ENCODE results near the gene ZNFX1. TPM values are rescaled to one million over a fixed set of nuclear protein-coding genes. Genes with fewer than 3 reads are reported as not detected.

Gene ZNFX1
- total RNA-seq, 1 experiment from 2014 or later = 42.3 TPM

GRCh38 chr20:49279677-49280462, 2.0 kb upstream of the ZNFX1 start:
- DNase-seq (ENCODE audit: low read depth) = no peak

DNA sequence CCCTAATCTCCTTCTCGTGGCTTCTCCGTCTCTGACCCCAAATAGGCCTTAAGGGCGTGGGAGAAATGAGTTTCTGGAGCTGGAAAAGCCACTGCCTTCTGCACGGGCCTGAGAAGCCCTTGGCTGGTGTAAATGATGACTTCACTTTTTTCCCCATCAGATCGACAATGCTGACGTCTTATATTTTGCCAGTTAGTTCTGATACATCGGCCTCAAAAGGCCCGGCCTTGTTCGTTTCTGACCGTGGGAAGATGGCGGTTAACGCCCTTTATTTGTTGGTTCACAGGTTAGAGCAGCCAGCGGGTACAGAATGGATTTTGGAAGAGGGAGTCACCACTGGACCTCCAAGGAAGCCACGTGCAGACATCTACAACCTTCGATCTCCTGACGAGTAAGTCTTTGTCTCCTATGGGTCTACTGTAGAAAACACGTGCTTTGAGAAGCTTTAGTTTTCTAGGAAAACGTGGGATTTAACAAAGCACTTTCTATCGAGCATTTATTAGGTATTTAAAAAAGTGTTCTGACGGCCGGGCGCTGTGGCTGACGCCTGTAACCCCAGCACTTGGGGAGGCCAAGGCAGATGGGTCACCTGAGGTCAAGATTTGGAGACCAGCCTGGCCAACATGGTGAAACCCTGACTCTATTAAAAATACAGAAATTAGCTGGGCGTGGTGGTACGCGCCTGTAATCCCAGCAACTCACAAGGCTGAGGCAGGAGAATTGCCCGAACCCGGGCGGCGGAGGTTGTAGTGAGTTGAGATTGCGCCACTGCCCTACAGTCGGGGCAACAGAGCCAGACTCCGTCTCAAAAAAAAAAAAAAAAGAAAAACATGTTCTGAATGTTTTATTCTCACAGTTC, 1.2 kb upstream of the ZNFX1 start:
- DNase-seq (ENCODE audit: low read depth) = peak; percentile 44

- DNase-seq (ENCODE audit: low read depth) = no peak
Measured at GRCh38 chr20:49277786-49278035, 146 bp downstream of the ZNFX1 start.

- no peak for DNase-seq (ENCODE audit: low read depth)
Measured at GRCh38 chr20:49276961-49277785, 684 bp downstream of the ZNFX1 start.

DNA sequence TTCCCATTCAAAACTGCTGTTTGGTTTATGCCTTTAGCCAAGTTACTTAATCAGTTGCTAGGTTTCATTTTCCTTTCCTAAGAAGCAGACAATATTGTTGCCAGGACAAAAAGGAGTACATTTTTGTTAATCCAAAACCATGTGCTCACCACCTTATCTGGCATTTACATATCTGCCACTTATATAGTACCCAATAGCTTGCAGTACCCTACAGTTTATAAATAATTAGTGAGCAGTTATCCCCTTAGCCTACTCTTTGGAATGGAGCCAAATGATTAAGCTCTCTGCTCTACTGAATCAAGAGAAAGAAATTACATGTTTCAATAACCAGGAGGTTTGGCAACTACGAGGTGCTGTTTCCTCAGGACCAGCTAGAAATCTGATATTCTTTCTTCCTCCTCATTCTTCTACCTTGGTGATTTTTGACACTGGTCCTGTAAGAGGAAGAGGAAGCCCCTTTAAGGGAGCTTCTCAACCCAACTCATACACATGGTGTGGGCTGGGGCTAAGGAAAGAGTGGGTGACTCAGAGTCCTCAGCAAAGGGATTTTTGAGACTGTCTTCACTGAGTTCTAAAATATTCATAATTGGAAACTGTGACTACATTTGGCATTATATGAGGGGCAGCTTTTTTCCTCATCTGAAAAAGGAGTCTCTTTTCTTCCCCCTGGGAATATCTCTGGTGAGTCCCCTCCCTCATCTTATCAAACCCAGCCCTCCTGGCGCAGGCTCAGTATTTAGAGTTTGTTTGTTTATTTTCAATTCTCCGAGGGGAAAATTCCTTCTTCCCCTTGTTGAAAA, 1.5 kb downstream of the ZNFX1 start:
- DNase-seq (ENCODE audit: low read depth) = peak; percentile 79

- DNase-seq (ENCODE audit: low read depth) = peak; percentile 46
Measured at GRCh38 chr20:49275636-49276035, 2.2 kb downstream of the ZNFX1 start.

DNA sequence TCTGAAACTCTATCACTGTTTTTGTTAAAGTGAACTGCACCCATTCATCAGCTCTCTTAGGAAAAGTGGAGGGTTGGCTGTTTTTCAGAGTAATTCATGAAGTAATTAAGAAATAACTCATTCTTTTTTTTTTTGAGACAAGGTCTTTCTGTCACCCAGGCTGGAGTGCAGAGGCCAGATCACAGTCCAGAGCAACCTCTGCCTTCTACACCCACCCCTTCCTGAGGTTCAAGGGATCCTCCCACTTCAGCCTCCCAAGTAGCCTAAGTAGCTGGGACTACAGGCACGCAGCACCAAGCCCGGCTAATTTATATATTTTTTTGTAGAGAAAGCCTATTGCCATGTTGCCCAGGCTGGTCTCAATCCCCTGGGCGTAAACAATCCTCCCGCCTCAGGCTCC, 2.6 kb downstream of the ZNFX1 start:
- no peak for DNase-seq (ENCODE audit: low read depth)

GRCh38 chr20:49273696-49274277, 4.1 kb downstream of the ZNFX1 start:
- no peak for DNase-seq (ENCODE audit: low read depth)

DNA sequence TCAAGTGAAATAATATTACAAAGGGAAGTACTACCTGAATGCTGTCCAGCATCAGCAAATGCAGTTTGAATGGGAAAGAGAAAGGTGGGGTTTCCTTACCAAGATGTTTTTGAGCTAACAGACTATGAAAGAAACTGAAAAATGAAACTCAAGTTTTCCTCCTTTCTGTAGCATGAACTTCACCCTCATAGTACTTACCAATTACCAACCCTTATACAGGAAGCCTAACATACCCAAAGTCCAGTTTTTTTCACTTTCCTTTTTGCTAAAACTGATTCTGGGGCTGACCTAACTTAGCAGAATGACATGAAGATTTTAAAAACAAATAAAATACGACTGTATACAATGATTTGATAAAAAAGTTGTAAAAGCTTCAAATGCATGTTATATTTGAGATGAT, 5.2 kb downstream of the ZNFX1 start:
- no peak for DNase-seq (ENCODE audit: low read depth)

GRCh38 chr20:49270736-49271135, 7.1 kb downstream of the ZNFX1 start:
- DNase-seq (ENCODE audit: low read depth) = no peak

DNA sequence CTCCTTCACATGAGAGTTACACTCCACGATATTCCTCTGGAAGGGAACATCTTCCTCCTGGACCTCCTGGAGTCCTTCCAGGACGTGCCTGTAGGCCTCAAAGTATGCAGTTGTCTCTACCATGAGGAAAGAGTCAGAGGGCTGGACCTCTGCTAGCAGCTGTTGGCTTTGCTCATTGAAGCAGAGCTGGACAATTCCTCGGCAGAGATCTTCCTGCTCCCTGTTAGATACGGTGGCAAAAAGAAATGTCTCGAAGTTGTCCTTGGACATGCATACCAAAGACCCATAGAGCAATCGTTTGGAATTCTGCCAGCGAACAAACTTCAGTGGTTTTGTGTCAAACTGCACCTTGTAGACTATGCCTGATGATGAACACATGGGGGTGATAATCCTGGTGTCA, 7.7 kb downstream of the ZNFX1 start:
- peak; percentile 57 for DNase-seq (ENCODE audit: low read depth)

DNA sequence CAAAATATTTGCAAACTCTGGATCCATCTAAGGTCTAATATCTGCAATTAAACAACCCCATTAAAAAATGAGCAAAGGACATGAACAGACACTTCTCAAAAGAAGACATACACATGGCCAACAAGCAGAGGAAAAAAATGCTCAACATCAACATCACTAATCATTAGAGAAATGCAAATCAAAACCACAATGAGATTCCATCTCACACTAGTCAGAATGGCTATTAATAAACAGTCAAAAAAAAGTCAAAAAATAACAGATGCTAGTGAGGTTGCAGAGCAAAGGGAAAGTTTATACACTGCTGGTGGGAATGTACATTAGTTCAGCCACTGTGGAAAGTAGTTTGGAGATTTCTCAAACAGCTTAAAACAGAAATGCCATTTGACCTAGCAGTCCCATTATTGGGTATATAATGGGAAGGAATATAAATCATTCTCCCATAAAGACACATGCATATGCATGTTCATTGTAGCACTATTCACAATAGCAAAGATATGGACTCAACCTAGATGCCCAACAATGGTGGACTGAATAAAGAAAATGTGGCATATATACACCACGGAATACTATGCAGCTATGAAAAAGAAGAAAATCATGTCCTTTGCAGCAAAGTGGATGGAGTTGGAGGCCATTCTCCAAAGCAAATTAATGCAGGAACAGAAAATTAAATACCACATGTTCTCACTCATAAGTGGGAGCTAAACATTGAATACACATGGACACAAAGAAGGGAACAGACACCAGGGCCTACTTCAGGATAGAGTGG, 9.1 kb downstream of the ZNFX1 start:
- DNase-seq (ENCODE audit: low read depth) = peak; percentile 56

DNA sequence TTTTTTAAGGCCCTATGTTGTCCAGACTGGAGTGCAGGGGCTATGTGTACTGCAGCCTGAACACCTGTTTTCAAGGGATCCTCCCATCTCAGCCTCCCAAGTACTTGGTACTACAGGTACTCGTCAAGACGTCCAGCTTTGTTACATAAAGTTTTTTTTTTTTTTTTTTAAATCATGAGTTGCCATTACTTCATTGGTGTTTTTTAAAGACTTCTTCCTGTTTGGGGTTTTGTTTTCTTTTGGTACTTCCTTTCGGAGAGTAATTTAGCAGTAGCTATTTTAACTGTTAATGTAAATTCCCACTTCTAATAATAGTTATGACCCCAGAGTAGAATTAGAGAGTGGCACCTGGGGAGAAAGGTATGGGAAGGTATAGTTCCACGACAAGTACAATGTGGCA, 10.5 kb downstream of the ZNFX1 start:
- DNase-seq (ENCODE audit: low read depth) = no peak

DNA sequence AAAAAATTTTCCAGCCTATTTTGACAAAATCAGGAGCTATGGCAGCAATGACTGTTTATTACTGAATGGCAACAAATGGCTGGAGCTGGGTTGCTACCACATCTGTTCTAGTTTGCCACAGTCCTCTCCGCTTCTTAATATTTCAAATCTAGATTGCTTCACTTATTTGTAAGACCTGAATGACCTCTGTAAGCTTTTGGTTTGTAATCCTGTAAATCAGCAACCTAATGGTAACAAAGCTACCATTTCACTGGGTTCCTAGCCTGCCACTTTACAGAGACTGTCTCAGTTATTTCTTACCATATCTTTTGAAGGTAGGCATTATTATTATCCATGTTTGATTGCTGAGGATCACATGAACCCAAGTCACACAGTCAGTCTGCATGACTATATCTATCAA, 15.4 kb downstream of the ZNFX1 start:
- no peak for DNase-seq (ENCODE audit: low read depth)

DNA sequence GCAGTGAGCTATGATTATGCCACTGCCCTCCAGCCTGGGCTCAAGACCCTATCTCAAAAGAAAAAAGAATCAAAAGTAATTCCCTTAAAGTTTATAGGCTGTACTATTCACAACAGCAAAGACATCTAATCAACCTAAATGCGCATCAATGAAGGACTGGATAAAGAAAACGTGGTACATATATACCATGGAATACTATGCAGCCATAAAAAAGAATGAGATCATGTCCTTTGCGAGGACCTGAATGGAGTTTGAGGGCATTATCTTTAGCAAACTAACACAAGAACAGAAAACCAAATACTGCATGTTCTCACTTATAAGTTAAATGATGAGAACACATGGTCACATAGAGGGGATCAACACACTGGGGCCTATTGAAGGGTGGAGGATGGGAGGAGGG, 16.7 kb downstream of the ZNFX1 start:
- DNase-seq (ENCODE audit: low read depth) = no peak

DNA sequence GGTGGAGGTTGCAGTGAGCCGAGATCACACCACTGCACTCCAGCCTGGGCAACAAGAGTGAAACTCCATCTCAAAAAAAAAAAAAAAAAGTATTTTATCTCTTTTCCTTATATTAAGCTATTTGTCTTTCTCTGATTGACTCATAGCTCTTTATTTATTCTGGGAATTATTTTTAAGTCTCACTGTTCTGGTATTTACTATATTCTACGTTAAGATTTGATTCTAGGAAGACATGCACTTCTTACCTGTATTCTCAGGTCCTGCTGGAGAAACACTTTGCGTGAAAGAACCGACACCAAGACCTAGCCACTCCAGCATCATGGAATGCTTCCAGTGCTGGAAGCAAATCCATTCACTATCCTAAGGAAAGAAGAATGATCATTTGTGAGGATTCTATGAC, 17.6 kb downstream of the ZNFX1 start:
- no peak for DNase-seq (ENCODE audit: low read depth)

- no peak for DNase-seq (ENCODE audit: low read depth)
Measured at GRCh38 chr20:49259799-49260198, 18.1 kb downstream of the ZNFX1 start.

GRCh38 chr20:49259284-49259683, 18.6 kb downstream of the ZNFX1 start:
- no peak for DNase-seq (ENCODE audit: low read depth)

DNA sequence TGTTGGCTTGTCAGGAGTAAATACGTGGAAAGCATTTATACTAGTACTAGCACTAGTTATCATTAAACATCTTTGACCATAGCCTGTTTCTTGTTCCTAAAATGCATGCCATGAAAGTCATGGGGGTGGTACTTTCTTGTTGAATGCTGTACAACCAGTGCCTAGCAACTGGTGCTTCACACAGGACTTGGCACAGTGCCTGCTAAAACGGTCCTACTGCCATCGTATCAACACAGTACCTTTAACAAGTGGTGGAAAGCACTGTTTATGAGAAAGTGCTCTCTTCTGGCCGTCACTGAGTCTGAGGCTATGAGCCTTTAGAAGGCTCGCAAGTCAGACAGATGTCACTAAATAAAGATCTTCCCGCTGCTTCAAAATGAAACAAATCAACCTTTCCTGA, 21.6 kb downstream of the ZNFX1 start:
- DNase-seq (ENCODE audit: low read depth) = no peak

DNA sequence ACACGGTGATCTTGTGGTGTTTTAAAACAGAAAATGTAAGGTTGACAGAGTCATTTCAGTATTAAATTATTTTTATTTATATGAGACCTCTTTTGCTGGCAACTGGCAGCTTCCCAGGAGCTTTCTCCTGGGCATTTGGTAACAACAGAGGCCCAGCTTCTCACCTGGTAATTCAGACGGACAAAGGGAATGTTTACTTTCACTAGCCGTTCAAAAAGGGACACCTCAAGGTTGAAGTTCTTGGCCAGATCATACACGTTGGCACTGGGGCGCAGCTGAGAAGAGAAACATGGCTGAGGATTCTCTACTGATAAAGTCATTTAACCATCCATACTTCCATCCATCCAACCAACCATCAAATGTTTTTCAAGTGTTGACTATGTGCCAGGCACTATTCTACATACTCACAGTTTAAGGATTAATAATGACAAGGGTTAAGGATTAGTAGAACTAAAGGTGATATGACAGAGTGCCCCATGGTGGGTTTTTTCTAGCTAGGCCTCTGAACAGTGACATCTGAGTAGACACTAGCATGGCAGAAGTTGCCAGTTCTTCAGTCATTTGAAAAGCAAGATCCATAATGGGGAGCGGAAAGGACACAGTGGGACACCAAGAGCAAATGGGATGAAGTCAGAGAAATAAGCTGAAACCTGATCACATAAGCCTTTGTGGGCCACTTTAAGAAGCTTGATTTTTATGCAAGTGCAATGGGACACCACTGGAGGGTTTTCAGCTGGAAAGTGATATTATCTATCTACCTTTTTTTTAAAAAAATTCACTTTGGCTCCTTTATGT, 25.1 kb downstream of the ZNFX1 start:
- no peak for DNase-seq (ENCODE audit: low read depth)
